Activated CD4-positive, alpha-beta T cell treated with anti-CD3 and anti-CD28 coated beads for 1 hour (primary cell): ENCODE measurements around the gene RRN3.
"Not testable (repeated sequence)": the region's sequence is repeated elsewhere in the genome, so short reads cannot be mapped to it uniquely, and the experiment has no call there.

Experiments used
- DNase-seq: peaks from one replicate; pipeline ENCODE4 v3.0.0-alpha.2; 2020

The RRN3 gene

DNA sequence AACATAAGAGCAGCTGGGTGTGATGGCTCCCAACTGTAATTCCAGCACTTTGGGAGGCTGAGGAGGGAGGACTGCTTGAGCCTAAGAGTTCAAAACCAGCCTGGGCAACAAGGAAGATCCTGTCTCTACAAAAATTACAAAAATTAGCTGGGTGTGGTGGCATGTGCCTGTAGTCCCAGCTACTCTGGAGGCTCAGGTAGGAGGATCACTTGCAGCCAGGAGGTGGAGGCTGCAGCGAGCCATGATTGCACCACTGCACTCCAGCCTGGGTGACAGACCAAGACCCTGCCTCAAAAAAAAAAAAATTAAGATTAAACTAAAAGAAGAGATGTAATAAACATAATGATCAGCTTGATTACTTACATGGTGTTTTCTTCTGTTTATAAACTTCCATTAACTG lies 43.6 kb downstream of the RRN3 start:
- not testable (repeated sequence) for DNase-seq

- DNase-seq, result no peak
These were observed 44.4 kb downstream of the RRN3 start for GRCh38 chr16:15049581-15050180.

GRCh38 chr16:15046692-15047376 lies 47.2 kb downstream of the RRN3 start:
- no peak for DNase-seq

DNA sequence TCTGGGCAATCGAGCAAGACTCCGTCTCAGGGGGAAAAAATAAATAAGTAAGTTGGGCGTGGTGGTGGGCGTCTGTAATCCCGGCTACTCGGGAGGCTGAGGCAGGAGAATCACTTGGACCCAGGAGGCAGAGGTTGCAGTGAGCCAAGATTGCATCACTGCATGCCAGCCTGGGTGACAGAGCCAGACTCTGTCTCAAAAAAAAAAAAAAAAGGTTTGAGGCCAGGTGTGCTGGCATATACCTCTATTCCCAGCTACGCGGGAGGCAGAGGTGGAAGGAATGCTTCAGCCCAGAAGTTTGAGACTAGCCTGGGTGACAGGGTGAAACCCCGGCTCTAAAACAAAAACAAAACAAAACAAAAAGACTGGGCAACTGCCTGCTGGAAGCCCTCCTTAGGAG lies 48.8 kb downstream of the RRN3 start:
- DNase-seq, result not testable (repeated sequence)

GRCh38 chr16:15044286-15044685 lies 49.8 kb downstream of the RRN3 start:
- no peak for DNase-seq

DNA sequence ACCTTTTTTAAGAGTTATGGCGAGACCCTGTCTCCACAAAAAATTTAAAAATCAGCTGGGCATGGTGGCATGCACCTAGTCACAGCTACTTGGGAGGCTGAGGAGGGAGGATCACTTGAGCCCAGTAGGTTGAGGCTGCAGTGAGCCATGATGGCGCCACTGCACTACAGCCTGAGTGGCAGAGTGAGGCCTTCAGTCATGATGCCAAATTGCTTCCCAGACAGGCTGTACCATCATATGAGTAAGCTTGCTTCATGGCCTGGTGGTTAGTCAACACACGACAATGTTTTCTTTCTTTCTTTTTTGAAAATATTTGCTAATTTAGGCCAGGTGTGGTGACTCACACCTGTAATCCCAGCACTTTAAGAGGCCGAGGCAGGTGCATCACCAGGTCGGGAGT lies 50.7 kb downstream of the RRN3 start:
- no peak for DNase-seq

DNA sequence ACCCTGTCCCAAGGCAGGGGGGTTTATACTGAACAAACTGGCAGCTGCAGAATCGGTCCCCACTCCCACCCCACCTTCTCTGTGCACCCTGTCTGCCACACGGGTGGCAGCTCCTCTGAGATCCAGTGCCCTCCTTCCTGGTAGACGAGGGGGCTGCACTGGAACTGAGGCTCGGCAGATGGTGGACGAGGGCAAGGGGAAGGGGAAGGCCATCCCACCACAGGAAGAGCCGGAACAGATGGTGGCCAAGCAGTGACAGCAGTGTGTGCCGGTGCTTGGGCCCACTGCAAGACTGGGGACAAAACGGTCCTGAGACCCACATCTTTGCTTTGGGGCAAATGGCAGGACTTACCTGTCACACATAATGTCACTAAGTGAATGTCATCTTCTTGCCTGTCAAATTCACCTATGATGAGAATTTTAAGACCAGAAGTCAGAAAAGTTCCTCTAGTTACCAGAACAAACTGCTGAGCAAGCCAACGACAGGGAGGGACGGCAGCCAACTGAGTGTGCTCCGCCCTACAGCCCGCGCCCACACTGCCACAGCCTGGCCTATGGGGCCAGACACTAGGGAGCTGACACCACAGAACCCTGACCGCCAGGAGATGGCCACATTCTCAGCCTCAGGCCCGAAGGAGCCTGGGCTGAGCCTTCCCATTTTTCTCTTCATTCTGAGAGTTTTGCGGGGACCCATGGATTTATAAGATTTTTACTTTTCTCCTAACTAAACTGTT lies 52.6 kb downstream of the RRN3 start:
- DNase-seq, result no peak

DNA sequence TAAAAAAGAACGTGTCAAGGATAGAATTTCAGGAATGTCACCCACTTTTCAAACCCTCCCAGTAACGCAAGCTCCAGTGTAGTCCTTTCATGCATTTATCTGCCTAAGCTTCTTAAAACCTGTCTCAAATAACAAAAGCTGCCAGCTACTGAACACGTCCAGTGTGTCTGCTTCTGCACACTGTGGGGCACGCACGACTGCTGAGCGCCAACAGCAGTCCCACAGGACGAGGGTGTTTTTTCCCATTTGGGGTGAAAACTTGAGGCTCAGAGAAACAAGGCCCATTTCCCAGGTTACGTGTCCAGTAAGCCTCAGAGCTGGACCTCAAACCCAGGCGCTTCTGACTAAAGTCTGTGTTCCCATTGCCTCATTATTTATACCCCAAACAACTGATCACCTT lies 55.4 kb downstream of the RRN3 start:
- no peak for DNase-seq

GRCh38 chr16:15037745-15038144 lies 56.3 kb downstream of the RRN3 start:
- DNase-seq, result no peak

- DNase-seq, result no peak
These were observed 57.1 kb downstream of the RRN3 start for GRCh38 chr16:15037003-15037402.

DNA sequence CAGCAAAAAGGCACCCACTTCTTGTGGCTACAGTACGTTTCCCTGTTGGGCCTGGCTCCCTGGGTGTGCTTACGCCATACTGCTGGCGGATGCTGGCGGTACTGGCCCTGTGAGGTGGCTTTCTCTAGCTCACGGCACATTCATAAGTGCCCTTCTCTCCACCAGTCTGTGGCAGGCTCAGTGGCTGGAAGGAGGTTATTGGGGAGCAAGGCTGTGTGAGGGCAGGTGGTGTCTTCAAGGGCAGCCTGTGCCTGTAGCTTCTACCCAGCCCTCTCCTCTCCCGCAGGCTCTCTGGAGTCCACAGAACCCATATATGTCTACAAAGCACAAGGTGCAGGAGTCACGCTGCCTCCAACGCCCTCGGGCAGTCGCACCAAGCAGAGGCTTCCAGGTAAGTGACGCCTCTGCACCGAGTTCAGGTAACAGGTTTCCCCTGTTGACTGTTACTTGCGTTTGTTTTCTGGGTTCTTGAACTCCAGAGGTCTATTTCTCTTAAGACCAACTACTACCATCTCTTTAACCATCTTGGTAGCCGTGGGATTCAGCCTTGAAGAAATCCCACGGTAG lies 58.8 kb downstream of the RRN3 start:
- no peak for DNase-seq

GRCh38 chr16:15034266-15035162 lies 59.6 kb downstream of the RRN3 start:
- no peak for DNase-seq

GRCh38 chr16:15033309-15033707 lies 60.8 kb downstream of the RRN3 start:
- DNase-seq, result no peak

GRCh38 chr16:15032547-15033308 lies 61.3 kb downstream of the RRN3 start:
- DNase-seq, result no peak

- DNase-seq, result no peak
These were observed 62.5 kb downstream of the RRN3 start for GRCh38 chr16:15031586-15031985.

GRCh38 chr16:15031179-15031578 lies 62.9 kb downstream of the RRN3 start:
- no peak for DNase-seq

DNA sequence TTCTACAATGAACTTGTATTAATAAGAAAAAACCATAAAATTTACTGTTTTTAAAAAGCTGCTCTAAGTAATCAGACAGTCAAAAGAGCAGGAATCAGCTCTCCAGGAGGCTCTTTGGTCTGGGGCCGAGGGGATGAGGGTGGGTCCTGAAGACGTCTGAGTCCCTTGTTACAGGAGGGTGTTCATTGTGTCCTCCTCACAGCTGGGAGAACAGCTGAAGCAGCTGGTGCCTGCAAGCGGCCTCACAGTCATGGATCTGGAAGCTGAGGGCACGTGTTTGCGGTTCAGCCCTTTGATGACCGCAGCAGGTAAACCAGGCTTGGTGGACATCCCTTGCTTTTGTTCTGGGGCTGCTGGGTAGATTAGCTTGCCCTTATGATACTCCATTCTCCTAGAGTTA lies 64.3 kb downstream of the RRN3 start:
- not testable (repeated sequence) for DNase-seq

GRCh38 chr16:15028801-15029698 lies 65.0 kb downstream of the RRN3 start:
- not testable (repeated sequence) for DNase-seq

- not testable (repeated sequence) for DNase-seq
These were observed 65.7 kb downstream of the RRN3 start for GRCh38 chr16:15028345-15028715.

DNA sequence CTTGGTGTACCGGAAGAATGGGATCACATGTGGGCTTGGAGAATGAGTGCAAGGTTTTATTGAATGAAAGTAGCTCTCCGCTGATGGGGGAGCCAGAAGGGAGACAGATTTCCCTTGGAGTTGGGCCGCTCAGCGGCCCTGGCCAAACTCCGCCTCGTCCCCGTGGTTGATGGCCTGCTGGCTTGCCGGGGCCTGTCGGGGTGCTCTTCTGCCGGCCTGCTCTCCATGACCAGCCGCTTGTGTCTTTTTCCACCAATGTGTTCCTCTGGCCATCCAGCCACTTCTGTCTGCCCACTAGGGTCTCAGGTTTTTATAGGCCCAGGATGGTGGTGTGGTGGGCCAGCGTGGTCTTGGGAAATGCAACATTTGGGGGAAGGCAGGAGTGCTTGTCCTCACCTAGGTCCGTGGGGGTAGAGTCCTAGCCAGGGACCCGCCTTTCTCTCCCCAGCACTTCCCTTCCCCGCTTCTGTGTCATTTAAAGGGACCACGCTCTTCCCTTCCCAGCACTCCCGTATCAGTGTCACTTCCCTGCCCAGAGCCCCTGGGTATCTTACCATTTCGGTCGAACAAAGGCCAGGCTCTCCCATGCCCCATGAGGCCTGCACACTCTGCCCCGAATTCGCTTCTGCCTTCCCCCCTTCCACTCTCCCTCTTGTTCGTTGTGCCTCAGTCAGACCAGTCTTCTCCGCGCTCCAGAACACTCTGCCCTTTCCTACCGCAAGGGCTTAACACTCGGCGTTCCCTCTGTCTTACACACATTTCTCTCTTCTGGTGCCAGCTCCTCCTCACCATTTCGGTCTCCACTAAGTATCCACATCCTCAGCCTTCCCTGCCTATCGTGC lies 66.3 kb downstream of the RRN3 start:
- DNase-seq, result not testable (repeated sequence)
